Muscle layer of colon (tissue), 2 donors: Measurements from ENCODE around the gene DCP2.

Experiments
- H3K27ac ChIP-seq: one replicate; pipeline ENCODE4 v1.7.0; 2013; ENCODE audit warnings: low read depth, mild to moderate bottlenecking, low read length, moderate library complexity
- H3K27me3 ChIP-seq, 2 donors: one replicate each; pipeline ENCODE4 v1.7.0; 2013; ENCODE audit warnings: low read length in 2 of 2, mild to moderate bottlenecking in 2 of 2; ENCODE audit not compliant: insufficient read depth in 2 of 2, control insufficient read depth in 1 of 2
- H3K36me3 ChIP-seq: one replicate; pipeline ENCODE4 v1.7.0; 2013; ENCODE audit warnings: mild to moderate bottlenecking, low read length; ENCODE audit not compliant: insufficient read depth
- H3K4me1 ChIP-seq: one replicate; pipeline ENCODE4 v1.7.0; 2013; ENCODE audit warnings: mild to moderate bottlenecking, low read length; ENCODE audit not compliant: insufficient read depth
- H3K4me3 ChIP-seq, 2 donors: one replicate each; pipeline ENCODE4 v1.7.0; 2013; ENCODE audit warnings: low read length in 2 of 2, low read depth in 1 of 2, mild to moderate bottlenecking in 1 of 2, moderate library complexity in 1 of 2
- H3K9ac ChIP-seq: one replicate; pipeline ENCODE4 v1.7.0; 2013; ENCODE audit warnings: low read length
- H3K9me3 ChIP-seq: one replicate; pipeline ENCODE4 v1.7.0; 2013; ENCODE audit warnings: mild to moderate bottlenecking, low read length
- donor health status: abdominal sarcoma.
- donor health status: Adenocarcinoma of cecum.

Gene DCP2

GRCh38 chr5:112995764-112996618 lies 19.4 kb downstream of the DCP2 start:
- H3K4me1 ChIP-seq, result peaks cover 8% of the 10 kb centered on the region

GRCh38 chr5:112996830-112997374 lies 20.3 kb downstream of the DCP2 start:
- Histone ChIP-seq H3K4me3 (no peak overlapping the region), H3K9ac (no peak overlapping the region), H3K27me3 (no peaks in the 10 kb centered on the region), H3K27ac (no peak overlapping the region), H3K9me3 (no peaks in the 10 kb centered on the region), H3K36me3 (peaks cover 20% of the 10 kb centered on the region), H3K4me1 (peaks cover 8% of the 10 kb centered on the region)

More at GRCh38 chr5:112995764-112996618, 19.4 kb downstream of the DCP2 start:
- Histone ChIP-seq H3K4me3 (no peak overlapping the region), H3K27ac (no peak overlapping the region), H3K27me3 (no peaks in the 10 kb centered on the region), H3K36me3 (peaks cover 11% of the 10 kb centered on the region), H3K9ac (no peak overlapping the region), H3K9me3 (no peaks in the 10 kb centered on the region)

- Histone ChIP-seq H3K27me3 (no peaks in the 10 kb centered on the region), H3K36me3 (peaks cover 32% of the 10 kb centered on the region), H3K27ac (no peak overlapping the region), H3K4me1 (peaks cover 8% of the 10 kb centered on the region), H3K9ac (no peak overlapping the region), H3K9me3 (no peaks in the 10 kb centered on the region), H3K4me3 (no peak overlapping the region)
These were observed 21.7 kb downstream of the DCP2 start for GRCh38 chr5:112998296-112998695.

- peaks cover 46% of the 10 kb centered on the region for H3K36me3 ChIP-seq
These were observed 23.9 kb downstream of the DCP2 start for GRCh38 chr5:113000466-113000865.

GRCh38 chr5:113002423-113002822 lies 25.8 kb downstream of the DCP2 start:
- Histone ChIP-seq H3K27me3 (no peaks in the 10 kb centered on the region), H3K36me3 (peaks cover 51% of the 10 kb centered on the region), H3K9me3 (no peaks in the 10 kb centered on the region), H3K4me3 (no peak overlapping the region), H3K9ac (no peak overlapping the region), H3K4me1 (no peaks in the 10 kb centered on the region), H3K27ac (no peak overlapping the region)

More at GRCh38 chr5:113000466-113000865, 23.9 kb downstream of the DCP2 start:
- H3K4me1 ChIP-seq, result peaks cover 8% of the 10 kb centered on the region
- H3K9ac ChIP-seq, result no peak overlapping the region
- H3K9me3 ChIP-seq, result no peaks in the 10 kb centered on the region
- H3K27ac ChIP-seq, result no peak overlapping the region
- no peaks in the 10 kb centered on the region for H3K27me3 ChIP-seq
- H3K4me3 ChIP-seq, result no peak overlapping the region

- no peaks in the 10 kb centered on the region for H3K4me1 ChIP-seq
- H3K36me3 ChIP-seq, result peaks cover 51% of the 10 kb centered on the region
- no peaks in the 10 kb centered on the region for H3K9me3 ChIP-seq
- no peaks in the 10 kb centered on the region for H3K27me3 ChIP-seq
- no peak overlapping the region for H3K27ac ChIP-seq
- H3K4me3 ChIP-seq, result no peak overlapping the region
- H3K9ac ChIP-seq, result no peak overlapping the region
These were observed 27.2 kb downstream of the DCP2 start for GRCh38 chr5:113003763-113004162.

GRCh38 chr5:113005454-113005853 lies 28.9 kb downstream of the DCP2 start:
- Histone ChIP-seq H3K4me1 (no peaks in the 10 kb centered on the region), H3K36me3 (peaks cover 53% of the 10 kb centered on the region)

GRCh38 chr5:113017881-113018635 lies 41.5 kb downstream of the DCP2 start:
- no peaks in the 10 kb centered on the region for H3K9me3 ChIP-seq
- H3K27ac ChIP-seq, result no peak overlapping the region
- no peak overlapping the region for H3K9ac ChIP-seq
- H3K36me3 ChIP-seq, result peaks cover 13% of the 10 kb centered on the region
- H3K4me1 ChIP-seq, result no peaks in the 10 kb centered on the region
- no peak overlapping the region for H3K4me3 ChIP-seq
- H3K27me3 ChIP-seq, result no peaks in the 10 kb centered on the region

More at GRCh38 chr5:113005454-113005853, 28.9 kb downstream of the DCP2 start:
- Histone ChIP-seq H3K4me3 (no peak overlapping the region), H3K9me3 (no peaks in the 10 kb centered on the region), H3K27me3 (no peaks in the 10 kb centered on the region), H3K27ac (no peak overlapping the region), H3K9ac (no peak overlapping the region)

GRCh38 chr5:113020461-113021273 lies 44.1 kb downstream of the DCP2 start:
- no peaks in the 10 kb centered on the region for H3K9me3 ChIP-seq
- no peak overlapping the region for H3K9ac ChIP-seq
- no peaks in the 10 kb centered on the region for H3K4me1 ChIP-seq
- H3K27ac ChIP-seq, result no peak overlapping the region
- H3K4me3 ChIP-seq, result no peak overlapping the region
- H3K36me3 ChIP-seq, result peaks cover 8% of the 10 kb centered on the region
- H3K27me3 ChIP-seq, result no peaks in the 10 kb centered on the region

GRCh38 chr5:113022661-113023060 lies 46.1 kb downstream of the DCP2 start:
- Histone ChIP-seq H3K9ac (no peak overlapping the region), H3K27me3 (no peaks in the 10 kb centered on the region), H3K4me1 (no peaks in the 10 kb centered on the region), H3K4me3 (no peak overlapping the region), H3K27ac (no peak overlapping the region), H3K36me3 (peaks cover 9% of the 10 kb centered on the region), H3K9me3 (no peaks in the 10 kb centered on the region)
